Liver (tissue), 9 donors: ENCODE measurements around the gene BCAS4. TPM values are rescaled to one million over a fixed set of nuclear protein-coding genes. Genes with fewer than 3 reads are reported as not detected.

Experiments used
- DNase-seq: peaks from one replicate; pipeline ENCODE4 v3.0.0-alpha.2; 2017; ENCODE audit warnings: low spot score
- H3K27ac ChIP-seq, 2 donors: one replicate each; pipeline ENCODE4 v1.7.0; 2013; ENCODE audit warnings: inconsistent platforms in 2 of 2, low read length in 2 of 2, control low read depth in 1 of 2, low read depth in 1 of 2, mild to moderate bottlenecking in 1 of 2
- H3K27me3 ChIP-seq, 4 donors: one replicate each; pipeline versions ENCODE4 v1.6.1 to v1.7.0; 2013; ENCODE audit warnings: low read length in 3 of 4, inconsistent platforms in 1 of 4, mild to moderate bottlenecking in 1 of 4, moderate library complexity in 1 of 4; ENCODE audit not compliant: control insufficient read depth in 4 of 4, insufficient read depth in 4 of 4
- H3K36me3 ChIP-seq, 4 donors: one replicate each; pipeline versions ENCODE4 v1.6.1 to v1.7.0; 2013; ENCODE audit warnings: low read length in 3 of 4, mild to moderate bottlenecking in 3 of 4, low read depth in 1 of 4, moderate library complexity in 1 of 4; ENCODE audit not compliant: control insufficient read depth in 4 of 4, insufficient read depth in 3 of 4
- H3K4me1 ChIP-seq, 4 donors: one replicate each; pipeline versions ENCODE4 v1.6.1 to v1.7.0; 2013; ENCODE audit warnings: low read length in 3 of 4, mild to moderate bottlenecking in 3 of 4, moderate library complexity in 1 of 4; ENCODE audit not compliant: control insufficient read depth in 4 of 4, insufficient read depth in 4 of 4
- H3K4me3 ChIP-seq, 3 donors: one replicate each; pipeline versions ENCODE4 v1.6.1 to v1.7.0; 2013; ENCODE audit warnings: low read length in 3 of 3, control low read depth in 1 of 3, low read depth in 1 of 3, mild to moderate bottlenecking in 1 of 3
- H3K9ac ChIP-seq, 2 donors: one replicate each; pipeline ENCODE4 v1.7.0; 2013; ENCODE audit warnings: low read length in 2 of 2, mild to moderate bottlenecking in 2 of 2, moderate library complexity in 2 of 2, control low read depth in 1 of 2, low read depth in 1 of 2
- H3K9me3 ChIP-seq, 4 donors: one replicate each; pipeline versions ENCODE4 v1.6.1 to v1.7.0; 2013; ENCODE audit warnings: low read length in 3 of 4; ENCODE audit not compliant: control insufficient read depth in 4 of 4
- ATF3 ChIP-seq: IDR thresholded peaks from 2 replicates; pipeline ENCODE4 v1.6.1; 2016; ENCODE audit warnings: antibody characterized with exemption
- CTCF ChIP-seq: fragments of 150-350 bp; IDR thresholded peaks from 2 replicates; pipeline ENCODE4 v1.5.1; 2017; ENCODE audit warnings: improper control_type of control experiment, low read depth, low read length; ENCODE audit not compliant: missing input control
- EGR1 ChIP-seq, 2 donors: IDR thresholded peaks; 2 replicates each; pipeline ENCODE4 v1.6.1; 2016 to 2018; ENCODE audit warnings: antibody characterized with exemption in 2 of 2, low read depth in 2 of 2
- FOXA1 ChIP-seq: IDR thresholded peaks from 2 replicates; pipeline ENCODE4 v1.6.1; 2016; ENCODE audit warnings: antibody characterized with exemption
- FOXA2 ChIP-seq: IDR thresholded peaks from 2 replicates; pipeline ENCODE4 v1.6.1; 2016; ENCODE audit warnings: antibody characterized with exemption
- GABPA ChIP-seq, 2 donors: IDR thresholded peaks in 1 of 2; conservative IDR thresholded peaks in 1 of 2; 2 replicates each; pipeline ENCODE4 v1.6.1; 2016; ENCODE audit warnings: antibody characterized with exemption in 2 of 2, mild to moderate bottlenecking in 1 of 2, moderate library complexity in 1 of 2
- HNF4A ChIP-seq, 2 donors: conservative IDR thresholded peaks; 2 replicates each; pipeline ENCODE4 v1.6.1; 2016; ENCODE audit warnings: antibody characterized with exemption in 2 of 2, mild to moderate bottlenecking in 2 of 2
- HNF4G ChIP-seq: IDR thresholded peaks from 2 replicates; pipeline ENCODE4 v1.6.1; 2016; ENCODE audit warnings: antibody characterized with exemption
- JUND ChIP-seq, 2 donors: IDR thresholded peaks; 2 replicates each; pipeline ENCODE4 v1.6.1; 2016; ENCODE audit warnings: antibody characterized with exemption in 2 of 2
- MAX ChIP-seq: IDR thresholded peaks from 2 replicates; pipeline ENCODE4 v1.6.1; 2016; ENCODE audit warnings: antibody characterized with exemption
- NR2F2 ChIP-seq: IDR thresholded peaks from 2 replicates; pipeline ENCODE4 v1.6.1; 2016; ENCODE audit warnings: antibody characterized with exemption
- RAD21 ChIP-seq, 2 donors: IDR thresholded peaks; 2 replicates each; pipeline ENCODE4 v1.6.1; 2016; ENCODE audit warnings: antibody characterized with exemption in 2 of 2, mild to moderate bottlenecking in 2 of 2
- REST ChIP-seq: IDR thresholded peaks from 2 replicates; pipeline ENCODE4 v1.6.1; 2016; ENCODE audit warnings: antibody characterized with exemption, mild to moderate bottlenecking
- RXRA ChIP-seq, 2 donors: IDR thresholded peaks; 2 replicates each; pipeline ENCODE4 v1.6.1; 2017 to 2018; ENCODE audit warnings: antibody characterized with exemption in 2 of 2, mild to moderate bottlenecking in 1 of 2
- TAF1 ChIP-seq: conservative IDR thresholded peaks from 2 replicates; pipeline ENCODE4 v1.6.1; 2016; ENCODE audit warnings: antibody characterized with exemption, mild to moderate bottlenecking
- YY1 ChIP-seq: IDR thresholded peaks from 2 replicates; pipeline ENCODE4 v1.6.1; 2016; ENCODE audit warnings: antibody characterized with exemption, mild to moderate bottlenecking
- ZBTB33 ChIP-seq: IDR thresholded peaks from 2 replicates; pipeline ENCODE4 v1.6.1; 2016; ENCODE audit warnings: antibody characterized with exemption
- WGBS: extraction: QIAGEN DNeasy Blood & Tissue Kit; methylation state at CpG from one replicate; pipeline ENCODE4 v1.1.7; 2013; 5-methylcytosine and 5-hydroxymethylcytosine counted together
- polyA plus RNA-seq, 2 donors: library from polyadenylated mRNA; stranded (reverse) in 1 of 2; unstranded in 1 of 2; fragments of 200-250 nt in 1 of 2; fragments of >200 nt in 1 of 2; fragmentation: Nextera tagmentation in 1 of 2; extraction: Ambion mirVana in 1 of 2; gene quantifications; one replicate each; pipeline versions ENCODE4 v1.2.1 to v1.2.3, GENCODE V29; 2013 to 2015
- total RNA-seq, 2 donors: library from RNA; depleted of rRNA; stranded (reverse); fragments of >200 nt; gene quantifications; one replicate each; pipeline ENCODE4 v1.2.3, GENCODE V29; 2014
- donor health status: healthy.
- donor health status: healthy.
- donor health status: healthy.
- donor health status: healthy.
- donor health status: healthy.

BCAS4 gene
- total and polyA plus RNA-seq, 4 donors: 0.25 to 0.50 (median 0.47) TPM

GRCh38 chr20:50873585-50873984 lies 78.7 kb downstream of the BCAS4 start:
- H3K9ac ChIP-seq: no peak overlapping the region
- H3K4me3 ChIP-seq: no peak overlapping the region
- no peaks in the 10 kb centered on the region for H3K4me1 ChIP-seq
- no peak overlapping the region for H3K27ac ChIP-seq
- WGBS: 93% methylated on average over 10 of the region's 10 CpGs
- TF ChIP-seq CTCF (no peak), RAD21 (IDR thresholded peaks at IDR 0.05) (no peak), HNF4A (conservative IDR thresholded peaks at IDR 0.05) (no peak), JUND (IDR thresholded peaks at IDR 0.05) (no peak), FOXA2 (no peak), FOXA1 (no peak), ATF3 (no peak), ZBTB33 (no peak)
- no peaks in the 10 kb centered on the region for H3K36me3 ChIP-seq
- no peaks in the 10 kb centered on the region for H3K27me3 ChIP-seq
- no peaks in the 10 kb centered on the region for H3K9me3 ChIP-seq
- DNase-seq: no peak

GRCh38 chr20:50874111-50874757 lies 79.4 kb downstream of the BCAS4 start:
- no peak overlapping the region for H3K4me3 ChIP-seq
- no peak overlapping the region for H3K27ac ChIP-seq
- no peaks in the 10 kb centered on the region for H3K4me1 ChIP-seq
- WGBS: 95% methylated on average over 10 of the region's 10 CpGs
- TF ChIP-seq YY1: no peak
- TF ChIP-seq JUND (IDR thresholded peaks at IDR 0.05): no peak
- TF ChIP-seq GABPA (IDR thresholded peaks at IDR 0.05 in 1 of 2, conservative IDR thresholded peaks at IDR 0.05 in 1 of 2): no peak
- TF ChIP-seq HNF4G: no peak
- TF ChIP-seq TAF1: no peak
- TF ChIP-seq FOXA2: no peak
- no peak for TF ChIP-seq CTCF
- no peak for TF ChIP-seq ZBTB33
- no peak for TF ChIP-seq RAD21 (IDR thresholded peaks at IDR 0.05)
- no peak for TF ChIP-seq REST
- no peak for TF ChIP-seq NR2F2
- no peak for TF ChIP-seq RXRA (IDR thresholded peaks at IDR 0.05)
- TF ChIP-seq EGR1 (IDR thresholded peaks at IDR 0.05; ENCODE audit: low read depth in 2 of 2): no peak
- no peak for TF ChIP-seq MAX
- TF ChIP-seq HNF4A (conservative IDR thresholded peaks at IDR 0.05): no peak
- no peak for TF ChIP-seq FOXA1
- H3K9me3 ChIP-seq: no peaks in the 10 kb centered on the region
- no peaks in the 10 kb centered on the region for H3K36me3 ChIP-seq
- no peak overlapping the region for H3K9ac ChIP-seq
- no peaks in the 10 kb centered on the region for H3K27me3 ChIP-seq
- no peak for DNase-seq
